ENCODE measurements around the gene ARFGEF3.

Gene ARFGEF3

DNA sequence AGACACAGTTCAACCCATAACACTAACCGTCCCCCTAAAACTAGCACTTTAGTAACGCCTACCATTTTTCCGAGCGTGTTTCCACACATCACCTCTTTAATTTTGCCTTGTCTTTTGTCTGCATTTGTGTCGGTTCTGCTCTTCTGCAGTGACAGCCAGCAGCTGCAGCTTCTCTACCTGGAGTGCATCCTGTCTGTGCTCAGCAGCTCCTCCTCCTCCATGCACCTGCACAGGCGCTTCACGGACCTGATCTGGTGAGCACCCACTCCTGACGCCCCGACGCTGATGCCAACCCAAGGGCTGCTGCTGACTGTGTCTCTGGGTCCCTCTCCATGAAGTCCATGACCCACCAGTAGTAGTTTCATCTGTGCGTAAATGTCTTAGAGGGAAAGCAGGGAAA lies 92.0 kb downstream of the ARFGEF3 start:
- Histone ChIP-seq H3K9ac (ENCODE audit: low read length) (no peak overlapping the region), H3K9me3 (ENCODE audit: control insufficient read depth, low read length) (no peaks in the 10 kb centered on the region), H3K36me3 (ENCODE audit: control insufficient read depth, insufficient read depth, low read length) (peaks cover 4% of the 10 kb centered on the region), H3K4me1 (ENCODE audit: control insufficient read depth, insufficient read depth, low read length) (peaks cover 23% of the 10 kb centered on the region), H3K27me3 (ENCODE audit: control insufficient read depth, insufficient read depth, low read length) (no peaks in the 10 kb centered on the region), H3K4me3 (ENCODE audit: low read length) (no peak overlapping the region)

DNA sequence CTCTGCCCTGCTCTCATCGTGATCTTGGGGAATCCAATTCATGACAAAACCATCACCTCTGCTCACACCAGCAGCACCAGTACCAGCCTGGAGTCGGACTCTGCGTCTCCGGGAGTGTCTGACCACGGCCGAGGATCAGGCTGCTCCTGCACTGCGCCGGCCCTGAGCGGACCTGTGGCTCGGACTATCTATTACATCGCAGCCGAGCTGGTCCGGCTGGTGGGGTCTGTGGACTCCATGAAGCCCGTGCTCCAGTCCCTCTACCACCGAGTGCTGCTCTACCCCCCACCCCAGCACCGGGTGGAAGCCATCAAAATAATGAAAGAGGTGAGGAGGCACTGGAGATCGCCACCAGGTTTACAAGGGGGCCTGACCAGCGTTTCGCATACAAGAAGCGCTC lies 93.7 kb downstream of the ARFGEF3 start:
- H3K9me3 ChIP-seq (ENCODE audit: control insufficient read depth, low read length): no peaks in the 10 kb centered on the region
- peaks cover 4% of the 10 kb centered on the region for H3K36me3 ChIP-seq (ENCODE audit: control insufficient read depth, insufficient read depth, low read length)
- peaks cover 29% of the 10 kb centered on the region for H3K4me1 ChIP-seq (ENCODE audit: control insufficient read depth, insufficient read depth, low read length)
- no peak overlapping the region for H3K4me3 ChIP-seq (ENCODE audit: low read length)
- no peak overlapping the region for H3K9ac ChIP-seq (ENCODE audit: low read length)
- H3K27me3 ChIP-seq (ENCODE audit: control insufficient read depth, insufficient read depth, low read length): no peaks in the 10 kb centered on the region

GRCh38 chr6:138257638-138258040 lies 95.9 kb downstream of the ARFGEF3 start:
- no peak overlapping the region for H3K4me3 ChIP-seq (ENCODE audit: low read length)
- H3K9me3 ChIP-seq (ENCODE audit: control insufficient read depth, low read length): no peaks in the 10 kb centered on the region

DNA sequence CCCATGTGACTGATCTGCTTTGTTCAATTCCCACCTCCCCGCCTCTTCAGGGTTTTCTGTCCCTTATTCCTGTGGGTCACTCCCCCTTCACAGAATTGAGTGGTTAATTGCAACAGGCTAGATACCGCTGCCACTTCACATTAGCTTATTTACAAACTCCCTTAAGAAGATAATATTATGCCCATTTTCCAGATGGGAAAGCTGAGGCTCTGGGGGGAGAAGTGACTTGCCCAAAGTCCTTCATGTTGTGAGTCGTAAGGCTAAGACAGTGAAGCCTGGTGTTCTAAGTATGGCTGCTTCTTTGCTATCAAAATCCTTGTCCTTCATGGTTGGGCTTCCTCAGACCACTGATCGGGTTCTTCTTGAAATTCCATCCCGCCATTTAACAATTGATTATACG lies 96.5 kb downstream of the ARFGEF3 start:
- Histone ChIP-seq H3K9ac (ENCODE audit: low read length) (no peak overlapping the region), H3K27me3 (ENCODE audit: control insufficient read depth, insufficient read depth, low read length) (no peaks in the 10 kb centered on the region), H3K36me3 (ENCODE audit: control insufficient read depth, insufficient read depth, low read length) (no peaks in the 10 kb centered on the region), H3K4me1 (ENCODE audit: control insufficient read depth, insufficient read depth, low read length) (peaks cover 23% of the 10 kb centered on the region), H3K4me3 (ENCODE audit: low read length) (no peak overlapping the region), H3K9me3 (ENCODE audit: control insufficient read depth, low read length) (no peaks in the 10 kb centered on the region)

More at GRCh38 chr6:138257638-138258040, 95.9 kb downstream of the ARFGEF3 start:
- Histone ChIP-seq H3K27me3 (ENCODE audit: control insufficient read depth, insufficient read depth, low read length) (no peaks in the 10 kb centered on the region), H3K36me3 (ENCODE audit: control insufficient read depth, insufficient read depth, low read length) (no peaks in the 10 kb centered on the region), H3K9ac (ENCODE audit: low read length) (no peak overlapping the region), H3K4me1 (ENCODE audit: control insufficient read depth, insufficient read depth, low read length) (peaks cover 23% of the 10 kb centered on the region)

- Histone ChIP-seq H3K36me3 (ENCODE audit: control insufficient read depth, insufficient read depth, low read length) (no peaks in the 10 kb centered on the region), H3K4me1 (ENCODE audit: control insufficient read depth, insufficient read depth, low read length) (peaks cover 23% of the 10 kb centered on the region), H3K4me3 (ENCODE audit: low read length) (no peak overlapping the region), H3K9me3 (ENCODE audit: control insufficient read depth, low read length) (no peaks in the 10 kb centered on the region), H3K27me3 (ENCODE audit: control insufficient read depth, insufficient read depth, low read length) (no peaks in the 10 kb centered on the region), H3K9ac (ENCODE audit: low read length) (no peak overlapping the region)
These were observed 97.3 kb downstream of the ARFGEF3 start for GRCh38 chr6:138258991-138259390.

DNA sequence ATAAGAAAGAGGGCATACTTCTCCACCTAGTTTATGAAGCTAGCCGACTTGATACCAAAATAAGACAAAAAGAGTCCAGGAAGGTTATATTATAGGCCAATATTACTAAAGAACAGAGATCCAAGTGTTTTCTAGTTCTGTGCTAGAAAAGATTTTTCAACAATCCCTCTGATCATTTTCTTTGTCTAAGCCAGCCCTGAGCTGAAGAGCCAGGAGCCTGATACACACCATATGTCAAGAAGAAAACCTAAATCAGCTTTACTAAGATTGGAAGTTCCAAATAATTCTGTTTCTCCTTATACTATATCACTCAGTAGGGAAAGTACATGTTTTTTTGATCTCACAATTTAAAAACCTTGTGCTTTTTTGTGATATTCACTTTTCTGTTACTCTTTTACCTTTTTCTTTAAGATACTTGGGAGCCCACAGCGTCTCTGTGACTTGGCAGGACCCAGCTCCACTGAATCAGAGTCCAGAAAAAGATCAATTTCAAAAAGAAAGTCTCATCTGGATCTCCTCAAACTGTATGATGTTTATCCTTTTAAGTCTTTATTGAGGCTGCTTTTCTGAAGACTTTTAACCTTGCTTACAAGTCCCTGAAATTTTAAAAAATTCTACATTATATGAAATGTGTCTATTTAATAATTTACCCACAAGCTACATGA lies 99.5 kb downstream of the ARFGEF3 start:
- H3K4me3 ChIP-seq (ENCODE audit: low read length): no peak overlapping the region
- no peak overlapping the region for H3K9ac ChIP-seq (ENCODE audit: low read length)
- H3K9me3 ChIP-seq (ENCODE audit: control insufficient read depth, low read length): no peaks in the 10 kb centered on the region
- H3K4me1 ChIP-seq (ENCODE audit: control insufficient read depth, insufficient read depth, low read length): peaks cover 23% of the 10 kb centered on the region
- no peaks in the 10 kb centered on the region for H3K27me3 ChIP-seq (ENCODE audit: control insufficient read depth, insufficient read depth, low read length)
- H3K36me3 ChIP-seq (ENCODE audit: control insufficient read depth, insufficient read depth, low read length): no peaks in the 10 kb centered on the region

- Histone ChIP-seq H3K9me3 (ENCODE audit: control insufficient read depth, low read length) (no peaks in the 10 kb centered on the region), H3K36me3 (ENCODE audit: control insufficient read depth, insufficient read depth, low read length) (no peaks in the 10 kb centered on the region), H3K27me3 (ENCODE audit: control insufficient read depth, insufficient read depth, low read length) (no peaks in the 10 kb centered on the region), H3K4me1 (ENCODE audit: control insufficient read depth, insufficient read depth, low read length) (peaks cover 5% of the 10 kb centered on the region), H3K9ac (ENCODE audit: low read length) (no peak overlapping the region), H3K4me3 (ENCODE audit: low read length) (no peak overlapping the region)
These were observed 102.2 kb downstream of the ARFGEF3 start for GRCh38 chr6:138263963-138264362.

DNA sequence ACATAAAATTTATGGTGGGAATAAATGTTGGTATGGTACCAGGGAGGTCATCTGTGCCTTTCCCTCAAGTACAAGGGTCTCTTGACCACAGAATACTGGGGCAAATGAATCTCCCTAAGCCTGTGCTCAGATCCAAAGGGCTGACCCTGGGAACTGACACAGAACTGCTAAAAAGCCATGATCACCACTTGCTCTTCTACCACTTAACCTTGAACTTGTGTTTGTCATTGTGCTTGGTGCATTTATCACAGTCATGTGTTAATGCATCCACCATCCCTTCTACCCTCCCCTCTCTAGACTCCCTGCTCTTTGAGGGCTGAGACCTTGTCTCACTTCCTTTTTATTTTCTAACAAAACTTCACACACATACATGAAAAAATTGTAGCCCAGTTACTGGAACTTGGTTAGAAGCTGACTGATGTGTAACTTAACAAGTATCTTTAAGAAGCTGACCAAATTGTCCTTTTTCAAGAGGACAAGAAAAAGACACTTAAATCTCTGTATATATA lies 102.7 kb downstream of the ARFGEF3 start:
- Histone ChIP-seq H3K4me1 (ENCODE audit: control insufficient read depth, insufficient read depth, low read length) (no peaks in the 10 kb centered on the region), H3K36me3 (ENCODE audit: control insufficient read depth, insufficient read depth, low read length) (no peaks in the 10 kb centered on the region), H3K9me3 (ENCODE audit: control insufficient read depth, low read length) (no peaks in the 10 kb centered on the region), H3K27me3 (ENCODE audit: control insufficient read depth, insufficient read depth, low read length) (no peaks in the 10 kb centered on the region), H3K4me3 (ENCODE audit: low read length) (no peak overlapping the region), H3K9ac (ENCODE audit: low read length) (no peak overlapping the region)

GRCh38 chr6:138266095-138266494 lies 104.4 kb downstream of the ARFGEF3 start:
- H3K4me3 ChIP-seq (ENCODE audit: low read length): no peak overlapping the region
- no peaks in the 10 kb centered on the region for H3K36me3 ChIP-seq (ENCODE audit: control insufficient read depth, insufficient read depth, low read length)
- H3K9me3 ChIP-seq (ENCODE audit: control insufficient read depth, low read length): no peaks in the 10 kb centered on the region
- no peaks in the 10 kb centered on the region for H3K27me3 ChIP-seq (ENCODE audit: control insufficient read depth, insufficient read depth, low read length)
- no peaks in the 10 kb centered on the region for H3K4me1 ChIP-seq (ENCODE audit: control insufficient read depth, insufficient read depth, low read length)
- no peak overlapping the region for H3K9ac ChIP-seq (ENCODE audit: low read length)

DNA sequence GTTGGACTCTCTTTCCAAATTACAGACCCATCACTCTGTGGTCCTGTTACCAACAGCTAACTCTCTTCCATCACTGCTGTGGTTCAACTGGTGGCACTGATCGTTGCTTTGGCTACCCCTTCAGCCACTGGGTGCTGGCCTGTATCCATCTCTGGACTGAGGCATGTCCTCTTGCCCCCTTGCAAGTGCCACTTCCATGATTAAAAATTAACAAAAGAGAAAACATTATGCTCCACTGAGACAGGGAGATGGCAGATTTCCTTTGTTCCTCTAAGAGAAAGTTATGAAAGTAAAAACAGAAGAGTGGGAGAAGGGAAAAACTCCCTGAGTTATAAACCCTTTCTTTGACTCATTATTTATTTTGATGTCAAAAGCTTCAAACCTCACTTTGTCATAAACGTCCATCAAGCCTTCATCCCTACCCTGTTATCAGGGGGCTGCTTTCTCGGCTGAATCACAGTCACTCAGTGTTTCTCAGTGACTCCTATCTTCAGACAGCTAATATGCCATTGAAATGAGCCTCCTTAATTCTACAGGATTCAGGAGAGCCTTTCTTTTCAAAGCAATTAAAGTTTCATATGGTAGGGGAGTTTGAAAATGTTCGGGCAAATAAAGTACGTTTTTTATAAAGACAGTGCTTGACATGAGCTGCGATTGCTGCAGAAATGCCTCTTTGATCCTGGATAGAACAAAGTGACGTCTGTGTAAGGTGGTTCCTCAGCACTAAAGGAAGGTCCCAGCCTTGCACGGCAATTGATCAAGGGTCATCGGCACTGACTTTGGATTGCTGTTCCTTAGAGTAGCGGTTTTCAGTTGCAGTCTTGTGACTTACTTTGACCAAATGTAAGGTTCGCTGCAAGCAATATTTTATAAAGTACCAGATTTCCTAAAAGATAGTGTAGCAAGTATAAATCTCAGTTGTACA lies 106.5 kb downstream of the ARFGEF3 start:
- Histone ChIP-seq H3K9ac (ENCODE audit: low read length) (no peak overlapping the region), H3K4me3 (ENCODE audit: low read length) (no peak overlapping the region), H3K36me3 (ENCODE audit: control insufficient read depth, insufficient read depth, low read length) (no peaks in the 10 kb centered on the region), H3K27me3 (ENCODE audit: control insufficient read depth, insufficient read depth, low read length) (no peaks in the 10 kb centered on the region), H3K9me3 (ENCODE audit: control insufficient read depth, low read length) (no peaks in the 10 kb centered on the region), H3K4me1 (ENCODE audit: control insufficient read depth, insufficient read depth, low read length) (no peaks in the 10 kb centered on the region)

DNA sequence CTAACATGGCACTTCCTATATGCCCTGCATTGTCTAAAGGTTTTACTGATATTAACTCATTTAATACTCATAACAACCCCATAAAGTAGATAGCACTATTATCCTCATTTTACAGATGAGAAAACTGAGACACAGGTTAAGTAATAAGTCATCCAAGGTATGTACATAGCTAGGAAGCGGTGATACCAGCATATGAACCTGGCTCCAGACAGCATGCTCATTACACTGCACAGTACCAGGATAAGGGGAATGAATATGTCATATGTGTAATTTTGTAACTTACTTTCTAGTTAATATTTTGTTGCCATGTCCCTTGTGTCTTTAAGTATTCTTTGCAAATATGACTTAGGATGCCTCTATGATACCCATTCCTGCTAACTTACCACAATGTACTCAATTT lies 109.7 kb downstream of the ARFGEF3 start:
- Histone ChIP-seq H3K4me1 (ENCODE audit: control insufficient read depth, insufficient read depth, low read length) (no peaks in the 10 kb centered on the region), H3K9me3 (ENCODE audit: control insufficient read depth, low read length) (no peaks in the 10 kb centered on the region), H3K9ac (ENCODE audit: low read length) (no peak overlapping the region), H3K27me3 (ENCODE audit: control insufficient read depth, insufficient read depth, low read length) (no peaks in the 10 kb centered on the region), H3K36me3 (ENCODE audit: control insufficient read depth, insufficient read depth, low read length) (no peaks in the 10 kb centered on the region), H3K4me3 (ENCODE audit: low read length) (no peak overlapping the region)
